Spleen (tissue), 11 donors: ENCODE measurements around the gene LDB2. TPM values are rescaled to one million over a fixed set of nuclear protein-coding genes. Genes with fewer than 3 reads are reported as not detected.

Experiments
- DNase-seq: peaks from one replicate; pipeline ENCODE4 v3.0.0-alpha.2; 2020
- H3K27ac ChIP-seq, 8 donors: fragments of 200-600 bp; sonication (generic) in 7 of 8; 1 replicate in 4 of 8; 2 replicates in 4 of 8; pipeline versions ENCODE4 v1.5.0 to v1.8.0; 2016 to 2021; ENCODE audit warnings: inconsistent platforms in 4 of 8, mild to moderate bottlenecking in 4 of 8, moderate library complexity in 1 of 8
- H3K27me3 ChIP-seq, 7 donors: fragments of 200-600 bp; sonication (generic) in 6 of 7; replicated peaks in 1 of 7; 1 replicate in 4 of 7; 2 replicates in 3 of 7; pipeline versions ENCODE4 v1.5.0 to v1.8.0; 2016 to 2021; ENCODE audit warnings: inconsistent platforms in 3 of 7, mild to moderate bottlenecking in 1 of 7
- H3K36me3 ChIP-seq, 6 donors: fragments of 200-600 bp; sonication (generic) in 5 of 6; 1 replicate in 4 of 6; 2 replicates in 2 of 6; pipeline versions ENCODE4 v1.5.0 to v1.8.0; 2016 to 2021; ENCODE audit warnings: inconsistent platforms in 2 of 6
- H3K4me1 ChIP-seq, 6 donors: fragments of 200-600 bp; sonication (generic) in 5 of 6; 1 replicate in 3 of 6; 2 replicates in 3 of 6; pipeline versions ENCODE4 v1.5.0 to v1.8.0; 2016 to 2021; ENCODE audit warnings: inconsistent platforms in 3 of 6
- H3K4me3 ChIP-seq, 8 donors: fragments of 200-600 bp; sonication (generic) in 7 of 8; 1 replicate in 4 of 8; 2 replicates in 4 of 8; pipeline versions ENCODE4 v1.5.0 to v1.8.0; 2016 to 2021; ENCODE audit warnings: inconsistent platforms in 4 of 8, mild to moderate bottlenecking in 4 of 8, moderate library complexity in 2 of 8
- H3K9me3 ChIP-seq, 8 donors: fragments of 200-600 bp; sonication (generic) in 7 of 8; 1 replicate in 4 of 8; 2 replicates in 4 of 8; pipeline versions ENCODE4 v1.5.0 to v1.8.0; 2016 to 2021; ENCODE audit warnings: inconsistent platforms in 4 of 8
- POLR2A ChIP-seq, 3 donors: fragments of 450-650 bp; IDR thresholded peaks; one replicate each; pipeline ENCODE4 v1.5.1; 2017; ENCODE audit warnings: antibody characterized with exemption in 3 of 3, mild to moderate bottlenecking in 1 of 3
- POLR2AphosphoS5 ChIP-seq, 3 donors: sonication (generic); formaldehyde crosslinking; IDR thresholded peaks; one replicate each; pipeline ENCODE4 v1.5.1; 2017; ENCODE audit warnings: antibody characterized with exemption in 3 of 3
- WGBS, 5 donors: extraction: QIAGEN DNeasy Blood & Tissue Kit in 3 of 5; methylation state at CpG; one replicate each; pipeline versions ENCODE4 v1.1.5 to v1.1.7; 2013 to 2018; 5-methylcytosine and 5-hydroxymethylcytosine counted together
- intact Hi-C: fragments of 100-400 bp; cut with DNase I; formaldehyde crosslinking; loops from one replicate; pipeline ENCODE4 v1.15.0; 2023; ENCODE audit warnings: low total_unique reads
- polyA plus RNA-seq, 3 donors: library from polyadenylated mRNA; stranded (reverse); fragments of 200-250 nt; gene quantifications; one replicate each; pipeline ENCODE4 v1.2.1, GENCODE V29; 2013
- total RNA-seq, 7 donors: library from RNA; depleted of rRNA in 3 of 7; stranded (reverse); fragments of >200 nt in 3 of 7; fragmentation: NEBNext Ultra II Directional in 4 of 7; extraction: Animal tissue kit (Norgen Biotek cat#: 25700) in 4 of 7; gene quantifications; one replicate each; pipeline versions ENCODE4 v1.1.0 to v1.2.1, GENCODE V29; 2016 to 2021
- TF ChIP-seq, protein P1 (sequence below), 11 experiments: fragments of 200-600 bp in 7 of 11; fragments of 450-650 bp in 4 of 11; sonication (generic) in 4 of 11; IDR thresholded peaks in 8 of 11; conservative IDR thresholded peaks in 3 of 11; 1 replicate in 7 of 11; 2 replicates in 4 of 11; pipeline versions ENCODE4 v1.4.0 to v1.8.0; 2016 to 2021; ENCODE audit warnings: antibody characterized with exemption in 11 of 11, inconsistent platforms in 4 of 11, mild to moderate bottlenecking in 1 of 11
- donor health status: healthy with polysubstance abuse.
- donor health status: DM: no; HTN: no; CAD: no; lungs with moderate emphysema.
- donor health status: DM: no; HTN: no; CAD: no.
- donor health status: Bipolar disorder and iron deficiency.
- donor health status: healthy.
- donor health status: DM: no; HTN: no; CAD: no.
- donor health status: DM: yes; HTN: yes; CAD: no.

The LDB2 gene
- total and polyA plus RNA-seq, 10 donors = 24.1 to 257 (median 142) TPM

DNA sequence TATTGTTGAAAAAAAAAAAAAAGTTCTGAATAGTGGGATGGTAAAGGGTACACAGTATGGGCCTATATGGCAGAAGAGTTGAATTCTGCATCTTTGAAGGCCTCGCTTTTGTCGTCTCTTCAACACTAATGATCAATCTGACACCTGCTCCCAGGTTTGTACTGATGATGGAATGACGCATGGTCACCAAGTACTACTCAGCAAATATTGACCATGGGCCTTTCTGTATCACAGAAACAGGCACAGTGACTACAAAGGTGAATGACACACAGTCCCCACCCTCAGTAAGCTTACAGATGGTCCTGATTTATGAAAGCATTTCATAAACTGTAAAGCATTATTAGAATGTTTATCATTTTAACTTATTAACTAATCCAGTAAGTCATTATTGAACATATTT is 152.6 kb downstream of the LDB2 start:
- no peaks in the 10 kb centered on the region for H3K4me1 ChIP-seq
- WGBS, 5 donors = 85 to 97% (median 92%) methylated on average over 3 of the region's 3 CpGs
- no peak for DNase-seq
- H3K36me3 ChIP-seq = no peaks in the 10 kb centered on the region
- H3K4me3 ChIP-seq = no peak overlapping the region
- TF ChIP-seq POLR2A (IDR thresholded peaks at IDR 0.05) (no peak), POLR2AphosphoS5 (IDR thresholded peaks at IDR 0.05) (no peak)
- TF ChIP-seq, protein P1, sequence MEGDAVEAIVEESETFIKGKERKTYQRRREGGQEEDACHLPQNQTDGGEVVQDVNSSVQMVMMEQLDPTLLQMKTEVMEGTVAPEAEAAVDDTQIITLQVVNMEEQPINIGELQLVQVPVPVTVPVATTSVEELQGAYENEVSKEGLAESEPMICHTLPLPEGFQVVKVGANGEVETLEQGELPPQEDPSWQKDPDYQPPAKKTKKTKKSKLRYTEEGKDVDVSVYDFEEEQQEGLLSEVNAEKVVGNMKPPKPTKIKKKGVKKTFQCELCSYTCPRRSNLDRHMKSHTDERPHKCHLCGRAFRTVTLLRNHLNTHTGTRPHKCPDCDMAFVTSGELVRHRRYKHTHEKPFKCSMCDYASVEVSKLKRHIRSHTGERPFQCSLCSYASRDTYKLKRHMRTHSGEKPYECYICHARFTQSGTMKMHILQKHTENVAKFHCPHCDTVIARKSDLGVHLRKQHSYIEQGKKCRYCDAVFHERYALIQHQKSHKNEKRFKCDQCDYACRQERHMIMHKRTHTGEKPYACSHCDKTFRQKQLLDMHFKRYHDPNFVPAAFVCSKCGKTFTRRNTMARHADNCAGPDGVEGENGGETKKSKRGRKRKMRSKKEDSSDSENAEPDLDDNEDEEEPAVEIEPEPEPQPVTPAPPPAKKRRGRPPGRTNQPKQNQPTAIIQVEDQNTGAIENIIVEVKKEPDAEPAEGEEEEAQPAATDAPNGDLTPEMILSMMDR (IDR thresholded peaks at IDR 0.05 in 8 of 11, conservative IDR thresholded peaks at IDR 0.05 in 3 of 11) = no peak
- no peaks in the 10 kb centered on the region for H3K9me3 ChIP-seq
- intact Hi-C loops = no loop called here
- H3K27me3 ChIP-seq = no peaks in the 10 kb centered on the region
- no peak overlapping the region for H3K27ac ChIP-seq

DNA sequence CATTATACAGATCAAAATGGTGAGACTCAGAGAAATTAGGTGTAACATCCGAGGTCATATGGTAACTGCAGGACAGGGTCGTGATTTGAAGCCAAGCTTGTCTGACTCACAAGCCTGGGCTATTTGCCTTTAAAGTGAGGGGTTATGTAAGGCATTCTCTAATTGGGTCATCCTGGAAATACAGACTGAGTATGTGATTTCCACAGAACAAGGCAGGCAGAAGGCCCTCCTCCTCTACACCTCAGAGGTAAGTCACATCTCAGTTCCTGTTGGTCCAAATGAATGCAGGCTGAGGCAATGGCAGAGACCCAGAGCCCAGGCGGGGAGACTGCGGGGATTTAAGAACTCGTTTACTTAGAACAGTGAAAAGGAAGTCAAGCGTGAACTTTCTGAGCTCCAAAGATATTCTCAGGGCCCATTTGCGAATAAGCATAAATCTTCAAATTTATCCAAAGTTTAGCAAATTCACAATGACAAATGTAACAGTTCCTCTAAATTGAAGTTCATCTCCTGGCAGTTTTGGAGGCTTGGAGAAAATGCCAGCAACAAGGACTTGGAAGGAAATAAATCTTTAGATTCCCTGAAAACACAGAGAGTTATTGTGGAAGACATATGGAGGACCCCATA is 153.3 kb downstream of the LDB2 start:
- WGBS, 5 donors = 83 to 92% (median 89%) methylated on average over 7 of the region's 7 CpGs
- H3K27ac ChIP-seq = no peak overlapping the region
- intact Hi-C loops = no loop called here

DNA sequence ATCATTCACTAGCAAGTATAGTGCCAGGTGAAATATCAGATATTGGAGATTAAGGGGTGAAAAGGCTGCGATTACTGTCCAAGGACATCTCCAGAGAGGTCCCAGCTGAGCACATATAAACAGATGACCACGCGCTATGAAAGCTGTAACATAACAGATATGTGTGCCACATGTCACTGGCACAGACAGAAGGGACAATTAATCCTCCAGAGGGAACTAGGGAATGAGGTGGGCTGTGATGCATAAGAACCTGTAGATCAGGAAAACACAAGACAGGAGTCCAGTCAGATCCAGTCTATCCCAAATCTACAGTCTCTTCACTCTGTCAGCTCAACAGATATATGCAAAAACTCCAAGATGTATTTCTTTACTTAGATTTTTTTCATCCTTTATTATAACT is 157.2 kb downstream of the LDB2 start:
- DNase-seq = no peak
- no peaks in the 10 kb centered on the region for H3K4me1 ChIP-seq
- H3K9me3 ChIP-seq = peaks cover 0 to 20% (median 12%) of the 10 kb centered on the region in 8 donors
- 83 to 94% (median 93%) methylated on average over 3 of the region's 3 CpGs for WGBS, 5 donors
- no peaks in the 10 kb centered on the region for H3K27me3 ChIP-seq
- no peak for TF ChIP-seq POLR2AphosphoS5 (IDR thresholded peaks at IDR 0.05)
- TF ChIP-seq, protein P1 (IDR thresholded peaks at IDR 0.05 in 8 of 11, conservative IDR thresholded peaks at IDR 0.05 in 3 of 11) = no peak
- no peak for TF ChIP-seq POLR2A (IDR thresholded peaks at IDR 0.05)
- H3K4me3 ChIP-seq = no peak overlapping the region
- intact Hi-C loops = no loop called here
- H3K27ac ChIP-seq = no peak overlapping the region
- no peaks in the 10 kb centered on the region for H3K36me3 ChIP-seq

More for the DNA sequence above, 153.3 kb downstream of the LDB2 start:
- no peaks in the 10 kb centered on the region for H3K27me3 ChIP-seq
- H3K36me3 ChIP-seq = no peaks in the 10 kb centered on the region
- H3K9me3 ChIP-seq = no peaks in the 10 kb centered on the region
- DNase-seq = no peak
- TF ChIP-seq, protein P1 (IDR thresholded peaks at IDR 0.05 in 8 of 11, conservative IDR thresholded peaks at IDR 0.05 in 3 of 11) = no peak
- H3K4me3 ChIP-seq = no peak overlapping the region
- no peaks in the 10 kb centered on the region for H3K4me1 ChIP-seq

GRCh38 chr4:16739997-16740624 is 158.3 kb downstream of the LDB2 start:
- Histone ChIP-seq H3K36me3 (no peaks in the 10 kb centered on the region), H3K27ac (no peak overlapping the region), H3K4me1 (no peaks in the 10 kb centered on the region), H3K4me3 (no peak overlapping the region), H3K27me3 (no peaks in the 10 kb centered on the region), H3K9me3 (peaks cover 0 to 20% (median 12%) of the 10 kb centered on the region in 8 donors)
- intact Hi-C loops = no loop called here
- 88 to 94% (median 89%) methylated on average over 8 of the region's 8 CpGs for WGBS, 5 donors
- no peak for DNase-seq
- TF ChIP-seq POLR2A (IDR thresholded peaks at IDR 0.05) = no peak
- TF ChIP-seq POLR2AphosphoS5 (IDR thresholded peaks at IDR 0.05) = no peak
- TF ChIP-seq, protein P1 (IDR thresholded peaks at IDR 0.05 in 8 of 11, conservative IDR thresholded peaks at IDR 0.05 in 3 of 11) = no peak
